Skeletal muscle tissue (tissue), 4 donors: ENCODE data around the gene OCIAD1. TPM values are rescaled to one million over a fixed set of nuclear protein-coding genes. Genes with fewer than 3 reads are reported as not detected.

Experiments
- H3K27ac ChIP-seq: one replicate; pipeline ENCODE4 v1.7.0; 2013; ENCODE audit warnings: mild to moderate bottlenecking, low read depth, low read length, inconsistent platforms
- H3K27me3 ChIP-seq, 3 donors: one replicate each; pipeline ENCODE4 v1.7.0; 2013; ENCODE audit warnings: low read length in 3 of 3; ENCODE audit not compliant: control insufficient read depth in 3 of 3, insufficient read depth in 3 of 3
- H3K36me3 ChIP-seq, 3 donors: one replicate each; pipeline ENCODE4 v1.7.0; 2013; ENCODE audit warnings: low read length in 3 of 3; ENCODE audit not compliant: control insufficient read depth in 3 of 3, insufficient read depth in 3 of 3
- H3K4me1 ChIP-seq, 3 donors: one replicate each; pipeline ENCODE4 v1.7.0; 2013; ENCODE audit warnings: low read length in 3 of 3, mild to moderate bottlenecking in 3 of 3; ENCODE audit not compliant: control insufficient read depth in 3 of 3, insufficient read depth in 3 of 3
- H3K4me3 ChIP-seq, 3 donors: one replicate each; pipeline ENCODE4 v1.7.0; 2013; ENCODE audit warnings: low read length in 3 of 3
- H3K9ac ChIP-seq, 3 donors: one replicate each; pipeline ENCODE4 v1.7.0; 2013; ENCODE audit warnings: low read length in 3 of 3, mild to moderate bottlenecking in 3 of 3, moderate library complexity in 2 of 3, low read depth in 1 of 3
- H3K9me3 ChIP-seq, 3 donors: one replicate each; pipeline ENCODE4 v1.7.0; 2013; ENCODE audit warnings: low read length in 3 of 3; ENCODE audit not compliant: control insufficient read depth in 3 of 3
- total RNA-seq: library from RNA; depleted of rRNA; stranded (reverse); fragments of >200 nt; gene quantifications from one replicate; pipeline ENCODE4 v1.2.3, GENCODE V29; 2014
- donor health status: Osteomylitis.

Gene OCIAD1, protein sequence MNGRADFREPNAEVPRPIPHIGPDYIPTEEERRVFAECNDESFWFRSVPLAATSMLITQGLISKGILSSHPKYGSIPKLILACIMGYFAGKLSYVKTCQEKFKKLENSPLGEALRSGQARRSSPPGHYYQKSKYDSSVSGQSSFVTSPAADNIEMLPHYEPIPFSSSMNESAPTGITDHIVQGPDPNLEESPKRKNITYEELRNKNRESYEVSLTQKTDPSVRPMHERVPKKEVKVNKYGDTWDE
- total RNA-seq, result 102 TPM

DNA sequence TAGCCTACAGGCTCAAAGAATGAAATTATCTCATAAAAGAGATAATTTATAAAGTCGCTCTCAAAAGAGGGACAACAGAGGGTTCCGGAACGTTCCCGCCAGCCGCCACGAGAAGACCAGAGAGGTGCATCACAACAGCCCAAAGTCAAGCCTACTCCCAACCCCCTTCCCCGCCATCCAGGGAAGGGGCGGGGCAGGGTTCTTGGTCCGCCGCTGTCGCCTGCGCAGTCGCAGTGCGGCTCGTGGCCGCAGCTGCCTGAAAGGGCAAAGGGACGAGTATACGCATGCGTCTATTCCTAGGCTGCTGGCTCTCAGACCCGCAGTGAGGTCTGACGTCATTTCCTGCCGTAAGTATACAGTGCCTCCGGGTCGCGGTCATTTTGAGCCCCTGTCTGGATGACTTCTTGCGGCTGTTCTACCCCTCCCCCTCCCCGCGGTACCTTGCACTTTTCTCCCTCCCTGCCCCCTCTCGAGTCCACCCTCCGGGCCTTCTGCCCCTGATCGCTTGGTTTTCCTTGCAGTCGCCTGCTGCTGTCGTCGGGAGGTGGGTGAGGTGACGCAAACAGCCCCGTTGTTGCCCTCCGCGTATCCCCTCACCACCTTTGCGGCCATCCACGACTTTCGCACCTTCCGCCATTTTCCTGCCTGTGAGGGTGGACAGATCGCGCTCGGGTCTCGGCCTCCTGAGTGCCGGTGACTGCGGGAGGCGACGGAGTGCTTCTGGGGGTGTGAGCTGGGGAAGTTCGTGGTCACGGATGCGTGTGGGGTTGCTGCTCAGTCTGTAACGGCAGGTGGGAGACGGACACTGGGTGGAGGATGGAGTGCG, at the start of gene OCIAD1:
Gene OCIAD1 (plus strand): TSS at position 383 of the 826 bp plus-strand sequence. CDS start 1,537 bp downstream, outside the sequence.
- Histone ChIP-seq H3K27me3 (no peaks in the 10 kb centered on the region), H3K27ac (peak within 1 kb of the TSS; percentile 99), H3K9ac (peak within 1 kb of the TSS; percentile 99 to 100 (median 99)), H3K9me3 (no peaks in the 10 kb centered on the region), H3K4me1 (peaks cover 6 to 12% (median 12%) of the 10 kb centered on the region in 3 donors), H3K4me3 (peak within 1 kb of the TSS; percentile 100), H3K36me3 (peaks cover 9 to 18% (median 16%) of the 10 kb centered on the region in 3 donors)

DNA sequence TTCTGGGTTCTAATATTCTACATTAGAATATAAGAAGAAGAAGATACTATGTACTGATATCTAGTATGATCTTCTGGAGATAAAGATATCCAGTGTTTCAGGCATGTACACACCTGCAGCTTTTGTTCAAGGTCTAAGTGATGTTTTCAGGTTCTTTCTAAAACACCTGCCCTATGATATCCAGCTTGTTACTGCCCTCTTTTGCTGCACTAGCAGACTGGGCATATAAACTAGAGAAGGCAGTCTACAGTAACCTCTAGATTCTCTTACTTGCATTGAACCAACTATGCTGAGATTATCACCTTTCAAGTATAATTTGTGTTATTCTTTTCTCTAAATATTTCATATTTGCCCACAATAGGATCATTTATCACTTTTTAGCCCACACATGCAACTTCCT, 48.9 kb upstream of the OCIAD1 start:
- Histone ChIP-seq H3K9ac (no peak overlapping the region), H3K27ac (no peak overlapping the region), H3K36me3 (no peaks in the 10 kb centered on the region), H3K4me1 (peaks cover 8 to 19% (median 9%) of the 10 kb centered on the region in 3 donors), H3K9me3 (no peaks in the 10 kb centered on the region), H3K27me3 (no peaks in the 10 kb centered on the region), H3K4me3 (no peak overlapping the region)

DNA sequence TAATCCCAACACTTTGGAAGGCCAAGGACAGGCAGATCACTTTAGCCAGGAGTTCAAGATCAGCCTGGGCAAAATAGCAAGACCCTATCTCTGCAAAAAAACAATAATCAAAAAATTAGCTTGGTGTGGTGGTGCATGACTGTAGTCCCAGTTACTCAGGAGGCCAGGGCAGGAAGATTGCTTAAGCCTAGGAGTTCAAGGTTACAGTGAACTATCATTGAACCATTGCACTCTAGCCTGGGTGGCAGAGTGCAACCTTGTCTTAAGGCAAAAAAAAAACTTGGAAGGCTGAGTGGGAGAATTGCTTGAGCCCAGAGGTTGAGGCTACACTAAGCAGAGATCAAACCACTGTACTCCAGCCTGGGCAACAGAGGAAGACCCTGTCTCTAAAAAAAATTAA, 45.6 kb upstream of the OCIAD1 start:
- Histone ChIP-seq H3K9ac (no peak overlapping the region), H3K4me1 (peaks cover 0 to 6% (median 0%) of the 10 kb centered on the region in 3 donors), H3K27me3 (no peaks in the 10 kb centered on the region), H3K4me3 (no peak overlapping the region), H3K27ac (no peak overlapping the region), H3K9me3 (no peaks in the 10 kb centered on the region), H3K36me3 (no peaks in the 10 kb centered on the region)

DNA sequence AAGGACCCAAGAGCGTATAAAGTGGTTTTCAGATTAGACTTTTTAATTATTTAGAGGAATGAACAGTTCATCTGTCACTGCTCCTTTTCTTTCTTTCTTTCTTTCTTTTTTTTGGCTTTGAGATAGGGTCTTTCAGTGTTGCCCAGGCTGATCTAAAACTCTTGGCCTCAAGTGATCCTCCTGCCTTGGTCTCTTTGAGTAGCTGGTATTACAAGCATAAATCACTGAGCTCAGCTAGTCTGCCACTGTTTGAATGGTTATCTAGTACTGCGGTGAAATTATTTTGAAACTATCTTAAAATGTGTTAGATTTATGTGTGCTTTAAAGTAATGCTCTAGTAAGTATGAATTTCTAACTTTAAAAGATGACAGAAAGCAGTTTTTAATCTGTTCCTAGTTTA, 44.3 kb upstream of the OCIAD1 start:
- Histone ChIP-seq H3K9ac (no peak overlapping the region), H3K36me3 (no peaks in the 10 kb centered on the region), H3K4me1 (no peaks in the 10 kb centered on the region), H3K27me3 (no peaks in the 10 kb centered on the region), H3K27ac (no peak overlapping the region), H3K4me3 (no peak overlapping the region), H3K9me3 (no peaks in the 10 kb centered on the region)

DNA sequence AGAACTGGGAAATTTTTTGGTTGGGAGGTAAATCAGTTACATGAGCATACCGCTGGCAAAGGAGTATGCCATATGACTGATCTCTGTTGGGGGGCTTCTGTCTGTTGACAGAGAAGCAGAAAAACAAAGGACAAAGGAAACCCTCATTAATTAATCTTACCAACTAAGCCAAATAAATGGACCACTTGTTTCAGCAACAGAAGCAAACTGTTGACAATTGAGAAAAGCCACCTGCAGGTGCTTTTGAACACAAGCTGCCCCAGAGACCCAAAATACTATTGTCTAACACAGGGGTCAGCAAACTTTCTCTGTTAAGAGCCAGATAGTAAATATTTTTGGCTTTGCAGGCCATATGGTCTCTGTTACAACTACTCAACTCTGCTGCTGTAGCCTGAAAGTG, 43.8 kb upstream of the OCIAD1 start:
- H3K9me3 ChIP-seq, result no peaks in the 10 kb centered on the region
- H3K36me3 ChIP-seq, result no peaks in the 10 kb centered on the region
- no peak overlapping the region for H3K27ac ChIP-seq
- H3K4me1 ChIP-seq, result no peaks in the 10 kb centered on the region
- no peak overlapping the region for H3K9ac ChIP-seq
- no peaks in the 10 kb centered on the region for H3K27me3 ChIP-seq
- H3K4me3 ChIP-seq, result no peak overlapping the region

DNA sequence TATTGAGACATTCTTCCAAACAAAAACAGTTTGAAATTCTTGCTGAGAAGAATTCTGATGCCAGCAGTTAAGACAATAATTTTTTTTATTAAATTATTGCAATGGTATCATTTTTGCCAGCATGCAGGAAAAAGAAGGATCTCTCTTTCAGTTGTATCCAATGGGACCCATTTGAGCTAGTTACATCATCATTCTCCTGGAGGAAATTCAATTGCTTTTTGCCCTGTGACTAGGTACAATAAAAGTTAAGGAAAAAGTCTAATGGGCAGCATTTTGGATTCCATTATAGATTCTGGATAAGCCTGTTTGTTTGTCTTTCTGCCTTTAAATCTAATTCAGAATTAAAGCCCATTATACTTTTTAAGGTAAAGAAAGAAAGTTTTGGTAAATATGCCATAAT, 40.3 kb upstream of the OCIAD1 start:
- H3K27ac ChIP-seq, result no peak overlapping the region
- H3K9ac ChIP-seq, result no peak overlapping the region

DNA sequence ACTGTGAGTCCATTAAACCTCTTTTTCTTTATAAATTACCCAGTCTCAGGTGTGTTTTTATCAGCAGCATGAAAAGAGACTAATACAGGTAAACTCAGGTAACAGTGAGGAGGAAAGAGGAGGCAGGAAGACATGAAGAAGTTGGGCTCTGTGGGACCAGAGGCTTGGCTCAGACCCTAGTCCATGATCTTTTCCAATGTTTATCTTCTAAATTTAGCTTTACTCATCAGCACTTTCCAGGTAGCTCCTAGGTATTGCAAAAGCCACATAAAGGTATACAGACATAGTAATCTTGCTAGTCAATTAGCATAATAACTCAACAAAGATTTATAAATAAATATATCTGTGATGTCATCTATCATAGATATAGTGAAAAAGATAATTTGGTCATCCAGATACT, 39.6 kb upstream of the OCIAD1 start:
- Histone ChIP-seq H3K9ac (no peak overlapping the region), H3K27me3 (no peaks in the 10 kb centered on the region), H3K4me1 (no peaks in the 10 kb centered on the region), H3K36me3 (no peaks in the 10 kb centered on the region), H3K4me3 (no peak overlapping the region), H3K27ac (no peak overlapping the region), H3K9me3 (no peaks in the 10 kb centered on the region)

More for the DNA sequence above, 40.3 kb upstream of the OCIAD1 start:
- H3K9me3 ChIP-seq, result no peaks in the 10 kb centered on the region
- no peaks in the 10 kb centered on the region for H3K27me3 ChIP-seq
- H3K4me1 ChIP-seq, result no peaks in the 10 kb centered on the region
- H3K36me3 ChIP-seq, result no peaks in the 10 kb centered on the region
- no peak overlapping the region for H3K4me3 ChIP-seq

DNA sequence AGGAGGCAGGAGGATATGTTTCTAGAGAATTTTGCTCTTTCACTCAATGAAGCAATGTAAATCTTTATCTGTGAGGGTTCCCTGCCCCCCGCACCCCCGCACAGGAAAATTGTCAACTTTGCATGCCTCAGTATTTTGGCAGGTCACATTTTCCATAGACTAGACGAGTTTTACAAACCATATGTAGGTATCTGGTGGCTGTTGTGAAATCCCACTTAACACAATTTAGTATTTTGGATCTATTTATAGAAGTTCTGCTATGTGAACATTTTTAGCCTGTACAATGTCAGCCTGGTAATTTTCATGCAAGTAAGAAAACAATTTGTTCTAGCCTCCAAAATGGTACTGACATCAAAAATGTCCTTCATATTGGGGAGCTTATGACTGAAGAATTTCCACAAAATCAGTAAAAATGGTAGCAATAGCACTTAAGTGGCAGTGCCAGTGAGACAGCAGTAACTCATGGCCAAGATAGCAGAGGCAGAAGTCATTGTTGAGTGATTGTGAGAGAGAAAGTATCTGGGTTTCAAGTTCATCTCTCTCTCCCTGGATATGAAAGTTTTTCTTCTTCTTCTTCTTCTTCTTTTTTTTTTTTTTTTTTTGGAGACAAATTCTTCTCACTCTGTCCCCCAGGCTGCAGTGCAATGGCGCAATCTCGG, 38.4 kb upstream of the OCIAD1 start:
- no peak overlapping the region for H3K4me3 ChIP-seq
- no peaks in the 10 kb centered on the region for H3K36me3 ChIP-seq
- no peak overlapping the region for H3K27ac ChIP-seq
- H3K9ac ChIP-seq, result no peak overlapping the region
- H3K9me3 ChIP-seq, result no peaks in the 10 kb centered on the region
- H3K4me1 ChIP-seq, result no peaks in the 10 kb centered on the region
- no peaks in the 10 kb centered on the region for H3K27me3 ChIP-seq

DNA sequence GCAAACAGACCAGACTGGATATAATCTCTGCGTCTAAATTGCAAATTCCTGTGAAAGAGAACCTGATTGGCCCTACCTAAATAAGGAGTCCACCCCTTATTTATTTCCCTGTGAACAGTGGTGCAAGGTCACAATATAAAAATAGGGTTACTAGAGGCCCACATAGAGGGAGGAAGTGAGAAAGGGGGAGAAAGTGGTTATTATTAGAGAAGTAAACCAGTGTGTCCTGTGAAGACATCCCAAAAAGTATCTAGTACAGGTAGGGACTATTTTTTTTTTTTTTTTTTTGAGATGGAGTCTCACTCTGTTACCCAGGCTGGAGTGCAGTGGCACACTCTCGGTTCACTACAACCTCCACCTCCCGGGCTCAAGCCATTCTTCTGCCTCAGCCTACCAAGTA, 35.8 kb upstream of the OCIAD1 start:
- Histone ChIP-seq H3K9me3 (no peaks in the 10 kb centered on the region), H3K27me3 (no peaks in the 10 kb centered on the region), H3K4me1 (no peaks in the 10 kb centered on the region), H3K36me3 (no peaks in the 10 kb centered on the region), H3K9ac (no peak overlapping the region), H3K4me3 (no peak overlapping the region), H3K27ac (no peak overlapping the region)
